T1000 (cell line): Measurements from ENCODE around the gene JADE1.

Source experiments
- DNase-seq: peaks from one replicate; lab custom pipeline; 2025; ENCODE audit warnings: mixed read lengths; lab: John Stamatoyannopoulos, UW

Gene JADE1

DNA sequence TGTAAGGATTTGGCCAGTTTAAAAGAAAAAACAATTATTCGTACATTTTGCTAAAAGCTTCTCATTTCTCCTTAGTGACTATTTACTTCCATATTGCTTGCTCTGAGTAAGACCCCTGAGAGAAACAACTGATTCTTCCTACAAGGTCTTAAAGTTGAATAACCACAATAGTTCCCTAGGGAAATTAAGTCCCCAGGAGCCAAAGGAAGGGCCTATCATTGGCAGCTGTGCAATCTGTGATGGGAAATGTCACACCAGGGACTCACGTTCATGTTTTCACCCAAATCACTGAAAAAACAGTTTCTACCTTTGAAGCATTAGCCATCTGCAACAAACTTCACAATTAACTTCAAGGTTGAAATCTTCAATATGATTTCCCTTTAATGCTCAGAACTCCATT is 66.7 kb downstream of the JADE1 start:
- no peak for DNase-seq

DNA sequence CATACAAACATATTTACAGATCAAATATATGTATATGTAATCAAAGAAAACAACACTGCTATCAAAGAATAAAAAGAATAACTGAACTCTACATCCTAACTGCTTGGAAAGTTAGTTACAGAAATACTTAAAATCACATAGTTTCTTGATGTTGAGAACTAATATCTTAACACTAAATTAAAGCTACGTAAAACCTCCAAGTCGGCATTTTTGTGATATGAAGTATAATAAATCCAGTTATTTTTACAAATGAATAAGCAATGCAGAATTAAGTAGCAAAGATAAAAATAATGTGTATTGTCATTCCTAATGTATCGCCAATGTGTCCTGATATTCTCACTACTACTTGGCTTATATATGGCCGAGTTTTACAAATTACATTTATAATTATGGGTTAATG is 68.4 kb downstream of the JADE1 start:
- DNase-seq: no peak

DNA sequence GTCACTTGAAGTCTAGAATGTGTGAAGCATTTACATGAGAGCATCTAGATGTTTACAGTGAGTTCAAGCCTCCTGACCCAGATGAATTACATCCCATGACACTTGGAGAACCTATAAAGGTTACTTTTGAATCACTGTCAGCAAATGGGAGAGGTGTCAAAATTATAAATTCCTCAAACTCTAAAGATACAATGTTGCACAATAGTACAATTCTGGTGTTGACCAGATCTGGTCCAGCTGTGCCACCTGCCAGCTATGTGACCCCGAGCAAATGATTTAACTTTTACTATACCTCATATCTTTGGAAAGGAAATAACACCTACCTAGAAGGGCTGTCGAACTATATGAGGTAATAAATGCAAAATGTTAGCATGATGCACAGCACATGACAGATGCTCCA is 69.8 kb downstream of the JADE1 start:
- DNase-seq: no peak

DNA sequence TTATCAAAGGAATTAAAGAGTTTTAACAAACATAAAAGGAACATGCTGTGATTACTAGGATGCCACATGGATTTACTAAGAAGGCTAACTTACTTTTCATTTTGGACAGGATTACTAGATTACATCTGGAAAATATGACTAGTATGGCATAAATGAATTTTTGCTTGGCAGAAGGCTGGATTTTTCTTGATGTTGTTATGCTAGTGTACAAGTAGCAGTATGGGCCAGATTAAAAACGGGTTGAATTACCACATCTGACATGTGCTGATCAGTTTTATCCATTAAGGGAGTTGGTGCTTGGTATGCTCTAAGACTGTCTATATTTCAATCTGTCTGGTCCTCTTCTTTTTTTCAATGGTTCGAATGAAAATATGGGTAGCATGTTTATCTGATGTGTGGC is 70.5 kb downstream of the JADE1 start:
- no peak for DNase-seq

DNA sequence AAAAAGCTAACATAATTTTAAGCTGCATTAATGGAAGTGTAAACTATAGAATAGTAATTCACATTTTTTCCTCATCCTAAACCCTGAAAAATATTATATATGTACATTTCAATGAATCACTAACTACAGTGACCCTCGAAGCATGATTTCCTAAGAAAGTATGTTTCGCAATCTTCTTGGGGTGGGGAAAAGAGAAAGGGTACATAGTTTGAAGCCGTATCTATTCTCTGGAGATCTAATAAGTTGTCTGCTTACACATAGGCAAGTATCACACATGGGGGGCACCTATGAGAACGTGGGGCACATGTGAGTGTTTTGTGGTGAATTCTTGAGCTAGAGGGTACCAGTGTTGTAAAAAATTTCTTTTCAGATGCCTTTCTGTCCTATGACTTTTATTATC is 71.2 kb downstream of the JADE1 start:
- no peak for DNase-seq

DNA sequence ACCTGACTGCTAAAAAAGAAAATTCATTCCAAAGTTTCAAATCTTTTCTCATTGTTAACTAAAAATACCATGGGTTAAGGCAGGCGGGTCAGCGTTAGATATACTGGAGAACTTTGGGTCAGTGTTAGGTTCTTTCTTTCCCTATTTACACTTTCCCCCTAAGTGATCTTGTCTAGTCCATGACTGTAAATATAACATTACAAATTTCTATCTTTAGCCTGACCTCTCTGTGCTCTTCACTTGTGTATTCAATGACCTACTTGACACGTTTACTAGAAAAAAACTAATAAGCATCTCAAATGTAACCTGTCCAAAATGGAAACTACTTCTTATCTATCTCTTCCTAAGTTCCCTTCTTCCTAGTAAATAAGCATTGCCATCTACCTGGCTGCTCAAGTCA is 95.3 kb downstream of the JADE1 start:
- no peak for DNase-seq

DNA sequence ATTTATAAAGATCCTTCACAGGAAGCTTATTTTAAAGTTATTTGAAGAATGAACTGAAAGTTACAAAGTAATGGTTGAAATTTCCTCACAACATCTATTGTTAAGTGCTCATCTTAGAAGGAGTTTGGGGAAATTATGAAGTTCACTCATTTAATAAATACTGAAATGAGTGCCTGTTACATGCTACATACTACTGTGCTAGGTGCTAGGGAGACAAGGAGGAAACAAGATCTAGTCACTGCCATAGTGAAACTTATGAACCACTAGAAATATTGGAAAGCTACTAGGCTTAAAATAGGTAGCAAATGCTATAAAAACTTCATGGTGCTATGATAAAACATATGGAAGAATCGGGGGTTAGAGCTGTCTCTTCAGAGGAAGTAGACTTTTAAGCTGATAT is 97.1 kb downstream of the JADE1 start:
- DNase-seq: no peak

DNA sequence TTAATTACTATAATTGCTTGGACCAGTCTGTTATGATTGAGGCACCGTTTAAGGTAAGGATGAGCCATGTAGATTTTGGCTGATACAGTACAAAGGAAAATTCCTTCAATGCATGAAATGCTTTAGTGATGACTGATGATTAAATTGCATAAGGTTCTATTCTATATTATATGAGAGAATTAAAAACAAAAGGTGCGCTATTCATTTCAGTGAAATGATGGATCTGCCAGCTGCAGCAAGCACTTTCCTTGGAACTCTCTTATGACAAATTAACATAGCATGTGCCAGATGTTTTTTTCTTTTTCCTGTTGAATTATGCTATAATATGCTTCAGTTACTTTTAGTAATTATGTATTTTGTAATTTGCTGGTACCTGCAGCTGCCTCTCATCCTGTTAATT is 98.5 kb downstream of the JADE1 start:
- no peak for DNase-seq

DNA sequence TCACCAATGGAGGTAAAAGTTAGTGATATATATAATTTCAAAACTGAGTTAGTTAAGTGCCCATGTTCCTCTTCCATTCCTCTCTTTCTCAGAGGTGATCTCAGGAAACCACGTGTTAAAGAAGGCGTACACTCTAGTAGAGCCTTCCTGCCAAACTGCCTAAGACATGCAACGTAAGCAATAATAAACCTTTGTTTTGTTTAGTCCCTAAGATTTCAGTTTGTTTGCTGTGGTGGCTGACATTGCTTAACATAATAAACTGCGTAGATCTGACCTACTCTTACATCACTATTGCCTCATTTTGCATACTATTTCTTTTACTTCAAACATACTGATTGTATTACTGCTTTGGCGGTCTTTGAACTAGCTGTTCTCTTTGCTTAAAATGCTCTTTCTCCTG is 99.2 kb downstream of the JADE1 start:
- DNase-seq: no peak

DNA sequence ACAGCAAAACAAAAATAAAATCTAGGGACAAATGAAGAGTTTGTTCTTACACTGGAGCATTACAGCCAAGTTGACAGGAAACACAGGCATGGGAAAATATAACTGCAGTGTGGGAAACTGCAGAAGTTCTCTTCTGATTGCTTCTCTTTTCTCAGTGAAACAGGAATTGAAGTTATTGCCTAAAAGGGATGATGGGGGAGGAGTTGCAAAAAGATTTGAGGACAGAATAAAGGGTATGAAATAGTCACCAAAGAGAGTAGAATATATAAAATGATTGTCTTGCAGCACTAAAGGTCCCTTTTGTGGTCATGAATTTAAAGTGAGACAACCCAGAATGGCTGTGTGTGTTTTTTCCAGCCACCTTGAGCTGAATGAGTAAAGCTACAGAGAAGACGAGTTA is 103.7 kb downstream of the JADE1 start:
- no peak for DNase-seq

DNA sequence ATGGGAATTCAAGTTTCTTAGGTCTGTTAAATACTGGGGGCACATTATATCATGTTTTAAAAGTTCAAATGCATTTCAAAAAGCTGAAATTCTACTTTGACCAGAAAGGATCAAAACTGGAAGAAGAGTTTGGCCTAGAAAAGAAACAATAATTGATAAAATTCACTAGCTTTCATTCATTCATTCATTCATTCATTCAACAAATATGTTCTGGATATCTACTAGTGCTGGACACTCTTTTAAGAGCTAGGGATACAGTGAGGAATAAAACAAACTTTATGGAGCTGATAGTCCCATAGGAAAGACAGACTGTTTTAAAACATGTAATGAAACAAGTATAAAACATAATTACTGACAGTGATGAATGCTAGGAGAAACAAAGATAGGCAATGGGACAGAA is 106.0 kb downstream of the JADE1 start:
- no peak for DNase-seq

DNA sequence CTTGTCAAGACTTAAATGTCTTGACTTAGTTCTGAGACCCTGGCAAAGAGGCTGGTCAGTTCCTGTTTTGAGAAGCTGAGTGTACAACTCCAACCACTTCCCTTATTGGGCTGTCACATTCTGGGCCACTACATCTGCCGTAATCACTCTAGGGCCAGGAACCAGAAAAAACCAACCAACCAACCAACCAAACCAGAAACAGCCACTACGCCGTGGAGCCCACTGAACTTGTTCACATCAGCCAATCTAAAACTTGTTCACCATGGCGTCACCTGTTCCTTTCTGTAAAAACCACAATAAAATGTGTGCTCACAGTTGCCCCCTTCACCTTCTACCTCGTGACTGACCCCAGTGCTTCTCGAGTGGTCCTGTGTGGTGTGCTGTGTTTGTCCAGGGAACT is 107.3 kb downstream of the JADE1 start:
- no peak for DNase-seq

DNA sequence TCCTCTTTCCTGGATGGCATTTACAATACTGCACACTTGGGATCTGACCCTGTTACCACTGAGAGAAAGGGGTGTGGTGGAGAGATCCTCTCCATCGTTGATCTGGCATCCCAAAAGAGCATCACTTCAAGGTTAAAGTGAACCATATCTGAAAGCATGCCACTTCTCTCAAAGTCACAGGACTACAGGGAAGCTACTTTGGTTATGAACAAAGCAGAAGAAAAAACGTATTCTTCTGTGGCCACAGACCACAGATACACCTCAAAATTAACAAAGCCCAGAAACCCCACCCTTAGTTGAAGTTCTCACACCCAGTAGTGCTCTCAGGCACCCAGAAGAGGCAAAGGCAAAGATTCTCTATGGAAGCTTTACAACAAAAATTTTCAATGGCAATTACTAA is 108.3 kb downstream of the JADE1 start:
- DNase-seq: no peak

DNA sequence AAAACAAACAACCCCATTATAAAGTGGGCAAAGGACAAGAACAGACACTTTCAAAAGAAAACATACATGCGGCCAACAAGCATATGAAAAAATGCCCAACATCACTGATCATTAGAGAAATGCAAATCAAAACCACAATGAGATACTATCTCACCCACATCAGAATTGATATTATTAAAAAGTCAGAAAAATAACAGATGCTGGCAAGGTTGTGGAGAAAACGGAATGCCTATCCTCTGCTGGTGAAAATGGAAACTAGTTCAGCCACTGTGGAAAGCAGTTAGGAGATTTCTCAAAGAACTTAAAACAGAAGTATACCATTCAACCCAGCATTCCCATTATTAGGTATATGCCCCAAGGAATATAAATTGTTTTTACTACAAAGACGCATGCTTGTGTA is 112.5 kb downstream of the JADE1 start:
- no peak for DNase-seq
